Tibial nerve (tissue), 4 donors: Measurements from ENCODE around the gene WIZ.

Experiments
- CTCF ChIP-seq, 5 experiments: fragments of 200-600 bp in 3 of 5; fragments of 450-650 bp in 2 of 5; sonication (generic) in 3 of 5; IDR thresholded peaks; one replicate each; pipeline ENCODE4 v1.5.1; 2016 to 2019; ENCODE audit warnings: antibody characterized with exemption in 5 of 5, mild to moderate bottlenecking in 3 of 5, moderate library complexity in 2 of 5
- EP300 ChIP-seq, 2 donors: sonication (generic); formaldehyde crosslinking; IDR thresholded peaks; one replicate each; pipeline ENCODE4 v1.6.1; 2017; ENCODE audit warnings: antibody characterized with exemption in 2 of 2, mild to moderate bottlenecking in 1 of 2

GRCh38 chr19:15476325-15476724, 26.6 kb upstream of the WIZ start:
- TF ChIP-seq CTCF (IDR thresholded peaks at IDR 0.05) (no peak), EP300 (IDR thresholded peaks at IDR 0.05) (no peak)
